Stromal cell of bone marrow (primary cell): ENCODE measurements around the gene TTC27.
A peak's percentile ranks its signal among the peaks of the same experiment; 100 is the strongest.

ENCODE experiments used
- DNase-seq: peaks from one replicate; pipeline ENCODE4 v3.0.0-alpha.2; 2012; ENCODE audit warnings: low read depth

The TTC27 gene

GRCh38 chr2:32668254-32668653 lies 40.4 kb downstream of the TTC27 start:
- DNase-seq: no peak

DNA sequence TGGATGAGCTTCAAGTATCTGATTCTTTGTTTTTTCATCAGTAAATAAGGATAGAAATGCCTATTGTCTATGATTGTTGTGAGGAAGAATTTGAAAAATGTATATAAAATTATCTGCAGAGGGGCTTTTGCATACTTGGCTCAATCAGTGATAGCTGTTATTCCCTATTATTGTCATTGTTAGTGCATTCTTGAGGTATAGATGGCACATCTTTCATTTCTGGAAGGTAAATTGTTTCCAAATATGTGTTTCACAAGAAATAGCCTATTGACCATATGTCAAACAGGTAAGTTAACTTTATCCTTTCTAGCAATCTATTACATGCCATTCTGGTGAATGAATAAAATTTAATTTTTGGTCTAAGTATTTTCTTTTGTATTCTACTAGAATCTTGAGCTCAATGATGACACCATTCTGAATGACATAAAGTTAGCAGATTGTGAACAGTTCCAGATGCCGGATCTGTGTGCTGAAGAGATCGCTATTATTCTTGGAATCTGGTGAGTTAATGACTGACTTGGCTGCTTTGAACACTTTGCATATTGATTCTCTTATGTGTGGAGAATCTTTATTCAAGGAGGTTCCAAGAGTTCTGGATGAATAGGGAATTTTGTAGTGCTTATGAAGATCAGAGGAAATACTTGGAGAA lies 44.2 kb downstream of the TTC27 start:
- no peak for DNase-seq

- peak; percentile 52 for DNase-seq
Observed at GRCh38 chr2:32678825-32679224, 51.0 kb downstream of the TTC27 start.

GRCh38 chr2:32680942-32681341 lies 53.1 kb downstream of the TTC27 start:
- no peak for DNase-seq

DNA sequence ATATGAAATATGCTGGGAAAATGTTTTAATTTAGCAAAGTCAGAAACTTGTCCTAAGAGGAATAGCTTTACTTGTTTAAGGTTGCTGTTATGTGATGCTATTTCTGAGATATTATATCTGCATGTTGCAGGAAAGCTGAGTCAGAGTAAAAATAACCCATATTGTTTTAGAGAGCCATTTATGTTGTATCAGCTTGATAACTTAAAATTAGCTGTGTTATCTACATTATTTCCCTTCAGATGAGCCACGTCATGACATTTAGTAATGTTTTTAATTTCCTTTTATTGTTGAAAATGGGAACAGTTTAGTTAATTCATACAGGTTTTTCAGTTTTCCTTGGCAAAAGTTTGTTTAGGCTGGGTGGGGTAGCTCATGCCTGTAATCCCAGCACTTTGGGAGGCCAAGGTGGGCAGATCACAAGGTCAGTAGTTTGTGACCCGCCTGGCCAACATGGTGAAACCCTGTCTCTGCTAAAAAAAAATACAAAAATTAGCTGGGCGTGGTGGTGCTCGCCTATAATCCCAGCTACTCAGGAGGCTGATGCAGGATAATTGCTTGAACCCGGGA lies 55.8 kb downstream of the TTC27 start:
- DNase-seq: no peak

DNA sequence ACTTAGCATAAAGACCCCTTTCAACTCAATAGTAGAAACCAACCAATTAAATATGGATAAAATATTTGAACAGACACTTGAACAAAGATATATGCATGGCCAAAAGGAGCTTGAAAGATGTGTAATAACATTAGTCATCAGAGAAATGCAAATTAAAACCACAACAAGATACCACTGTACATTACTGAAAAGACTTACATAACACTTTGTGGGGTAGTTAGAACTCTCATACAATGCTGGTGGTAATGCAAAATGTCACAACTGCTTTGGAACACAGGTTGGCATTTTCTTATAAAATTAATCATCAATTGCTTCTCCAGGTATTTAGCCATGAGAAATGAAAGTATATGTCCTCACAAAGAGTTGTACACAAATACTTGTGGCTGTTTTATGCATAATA lies 60.7 kb downstream of the TTC27 start:
- DNase-seq: no peak

- DNase-seq: no peak
Observed at GRCh38 chr2:32691678-32692077, 63.8 kb downstream of the TTC27 start.

GRCh38 chr2:32696439-32696838 lies 68.6 kb downstream of the TTC27 start:
- DNase-seq: no peak

DNA sequence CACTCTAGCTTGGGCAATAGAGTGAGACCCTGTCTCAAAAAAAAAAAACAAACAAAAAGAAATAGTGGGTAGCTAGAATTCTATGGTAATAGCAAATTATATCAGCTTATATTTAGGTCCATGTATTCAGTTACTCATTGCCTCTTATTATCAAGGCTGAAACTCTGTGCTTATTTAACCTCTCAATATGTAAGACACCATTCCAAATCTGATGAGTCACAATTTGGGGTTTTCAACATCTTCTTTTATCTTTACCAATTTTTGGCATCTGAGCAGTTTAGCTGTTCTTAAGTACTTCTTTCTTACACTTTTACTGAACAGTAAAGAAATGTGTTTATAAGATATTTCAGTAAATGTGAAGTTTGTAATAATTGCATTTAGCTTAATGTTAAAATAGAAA lies 69.3 kb downstream of the TTC27 start:
- peak; percentile 68 for DNase-seq

GRCh38 chr2:32699151-32699550 lies 71.3 kb downstream of the TTC27 start:
- DNase-seq: no peak

DNA sequence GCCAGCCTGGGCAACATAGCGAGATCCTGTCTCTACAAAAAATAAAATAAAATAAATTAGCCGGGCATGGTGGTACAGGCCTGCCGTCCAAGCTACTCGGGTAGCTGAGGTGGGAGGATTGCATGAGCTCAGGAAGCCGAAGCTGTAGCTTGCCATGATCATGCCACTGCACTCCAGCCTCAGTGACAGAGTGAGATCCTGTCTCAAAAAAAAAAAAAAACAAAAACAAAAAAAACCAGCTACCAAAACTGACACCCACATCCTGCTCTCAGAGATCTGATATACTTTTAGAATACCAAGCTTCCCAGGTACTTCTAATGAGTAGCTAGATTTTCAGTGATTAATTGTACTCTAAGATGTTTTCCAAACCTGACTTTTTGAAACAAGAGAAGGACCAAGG lies 74.0 kb downstream of the TTC27 start:
- no peak for DNase-seq

DNA sequence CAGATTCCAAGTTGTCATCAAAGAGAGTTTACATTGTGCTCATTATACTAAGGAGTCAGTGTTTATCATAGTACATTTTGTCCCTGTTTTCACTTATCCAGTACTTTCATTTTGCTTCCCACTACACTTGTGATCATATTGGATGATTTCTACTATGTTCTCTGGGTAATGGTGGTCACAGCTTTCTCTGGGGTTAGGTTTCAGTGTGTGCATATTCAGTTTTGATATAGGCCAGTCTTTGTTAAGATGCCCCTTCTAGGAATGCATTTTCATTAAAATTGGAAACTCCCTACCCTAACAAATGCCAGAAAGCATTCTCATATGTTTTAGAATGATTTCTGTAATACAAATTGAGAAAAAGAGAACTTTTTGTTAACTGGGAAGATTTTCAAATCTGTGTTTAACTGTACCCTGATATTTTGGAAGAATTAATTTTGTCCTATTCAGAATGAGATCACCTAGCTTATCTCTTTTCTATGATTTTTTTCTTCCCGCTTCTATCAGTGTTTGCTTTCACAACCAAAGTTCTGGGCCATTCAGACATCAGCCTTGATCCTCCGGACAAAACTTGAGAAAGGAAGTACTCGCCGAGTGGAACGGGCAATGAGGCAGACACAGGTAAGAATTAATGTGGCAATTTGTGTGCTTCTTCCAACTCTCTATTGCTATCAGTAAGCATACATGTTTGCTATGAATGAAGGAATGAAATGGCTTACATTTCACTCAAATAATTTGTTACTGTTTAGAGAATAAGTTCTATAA lies 74.6 kb downstream of the TTC27 start:
- no peak for DNase-seq

DNA sequence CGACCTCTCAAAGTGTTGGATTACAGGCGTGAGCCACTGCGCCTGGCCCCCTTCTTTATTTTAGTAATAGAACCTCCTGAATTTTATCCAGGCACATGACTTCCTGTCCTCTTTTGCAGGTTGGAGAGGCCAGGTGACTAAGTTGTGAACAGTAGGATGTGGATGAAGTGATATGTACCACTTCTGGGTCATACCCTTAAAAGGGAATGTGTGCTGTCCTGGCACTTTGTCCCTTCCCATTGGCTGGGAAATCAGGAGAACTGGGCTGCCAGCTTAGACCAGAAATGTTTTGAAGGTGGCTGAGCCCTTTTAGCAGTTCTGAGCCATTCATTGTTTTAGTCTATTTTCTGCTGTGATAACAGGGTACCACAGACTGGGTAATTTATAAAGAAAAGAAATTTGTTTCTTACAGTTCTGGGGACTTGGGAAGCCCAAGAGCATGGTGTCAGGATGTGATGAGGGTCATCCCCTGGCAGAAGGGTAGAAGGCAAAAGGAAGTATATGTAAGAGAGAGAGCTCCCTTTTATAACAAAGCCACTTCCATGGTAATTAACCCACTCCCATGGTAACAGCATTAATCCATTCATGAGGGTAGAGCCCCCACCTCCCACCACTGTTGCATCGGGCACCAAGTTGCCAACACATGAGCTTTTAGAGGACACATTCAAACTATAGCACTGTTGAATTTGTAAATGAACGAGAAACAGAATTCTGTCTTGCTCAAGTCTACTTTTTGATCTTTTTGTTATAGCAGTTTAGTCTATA lies 79.1 kb downstream of the TTC27 start:
- no peak for DNase-seq

DNA sequence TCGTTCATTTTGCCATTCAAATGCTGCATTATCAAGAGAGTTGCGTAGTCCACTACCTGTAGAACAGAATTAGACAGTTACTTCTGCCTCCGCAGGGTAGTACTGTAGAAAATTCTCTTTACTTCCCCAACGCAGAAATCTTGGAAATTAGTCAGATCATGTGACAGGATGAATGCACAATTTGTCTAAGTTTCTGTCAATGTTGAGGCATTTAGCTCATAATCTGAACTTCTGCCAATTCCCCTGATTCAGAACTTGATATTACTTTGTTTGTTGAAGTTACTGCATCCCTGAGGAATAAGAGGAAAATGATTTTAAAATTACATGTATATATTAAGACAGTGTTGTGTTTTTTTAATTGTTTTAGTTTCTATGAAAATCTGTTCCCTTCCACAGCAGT lies 83.4 kb downstream of the TTC27 start:
- DNase-seq: peak; percentile 90

- no peak for DNase-seq
Observed at GRCh38 chr2:32711908-32712501, 84.2 kb downstream of the TTC27 start.

DNA sequence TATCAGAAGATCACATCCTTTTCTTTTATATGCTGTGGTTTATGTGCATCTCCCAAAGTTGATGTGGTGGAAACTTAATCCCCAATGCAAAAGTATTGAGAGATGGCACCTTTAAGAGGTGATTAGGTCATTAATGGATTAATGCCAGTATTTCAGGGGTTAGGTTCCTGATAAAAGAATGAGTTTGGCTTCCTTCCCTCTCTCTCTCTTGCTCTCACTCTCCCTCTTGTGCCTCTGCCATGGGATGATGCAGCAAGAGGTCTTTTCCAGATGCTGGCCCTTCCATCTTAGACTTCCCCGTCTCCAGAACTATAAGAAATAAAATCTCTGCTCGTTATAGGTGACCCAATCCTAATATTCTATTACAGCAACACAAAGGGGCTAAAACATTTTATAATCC lies 85.0 kb downstream of the TTC27 start:
- no peak for DNase-seq

DNA sequence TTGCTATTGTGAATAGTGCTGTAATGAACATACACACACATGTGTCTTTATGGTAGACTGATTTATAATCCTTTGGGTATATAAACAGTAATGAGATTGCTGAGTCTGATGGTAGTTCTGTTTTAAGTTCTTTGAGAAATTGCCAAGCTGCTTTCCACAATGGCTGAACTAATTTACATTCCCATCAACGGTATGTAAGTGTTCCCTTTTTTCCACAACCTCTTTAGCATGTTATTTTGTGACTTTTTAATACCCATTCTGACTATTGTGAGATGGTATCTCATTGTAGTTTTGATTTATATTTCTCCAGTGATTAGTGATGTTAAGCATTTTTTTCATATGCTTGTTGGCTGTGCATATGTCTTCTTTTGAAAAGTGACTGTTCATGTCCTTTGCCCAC lies 86.7 kb downstream of the TTC27 start:
- DNase-seq: no peak

- no peak for DNase-seq
Observed at GRCh38 chr2:32715391-32715841, 87.6 kb downstream of the TTC27 start.

DNA sequence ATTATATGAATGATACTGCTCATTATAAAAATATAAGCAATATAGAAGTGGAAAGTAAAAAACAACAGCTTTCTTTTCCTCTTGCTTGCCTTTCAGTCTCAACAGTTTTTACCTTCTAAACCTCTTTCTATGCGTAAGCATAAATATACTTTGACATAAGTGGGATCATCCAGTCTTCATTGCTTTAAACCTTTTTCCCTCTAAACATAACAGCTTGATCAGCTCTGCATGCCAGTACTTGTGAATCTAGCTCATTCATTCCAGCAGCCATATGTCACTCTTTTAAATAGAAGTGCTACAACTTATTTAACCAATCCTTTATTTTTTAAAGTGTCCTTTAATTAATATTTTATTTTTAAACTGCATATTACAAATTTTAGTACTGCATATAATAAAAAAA lies 88.1 kb downstream of the TTC27 start:
- DNase-seq: no peak

GRCh38 chr2:32716598-32716997 lies 88.7 kb downstream of the TTC27 start:
- DNase-seq: no peak

DNA sequence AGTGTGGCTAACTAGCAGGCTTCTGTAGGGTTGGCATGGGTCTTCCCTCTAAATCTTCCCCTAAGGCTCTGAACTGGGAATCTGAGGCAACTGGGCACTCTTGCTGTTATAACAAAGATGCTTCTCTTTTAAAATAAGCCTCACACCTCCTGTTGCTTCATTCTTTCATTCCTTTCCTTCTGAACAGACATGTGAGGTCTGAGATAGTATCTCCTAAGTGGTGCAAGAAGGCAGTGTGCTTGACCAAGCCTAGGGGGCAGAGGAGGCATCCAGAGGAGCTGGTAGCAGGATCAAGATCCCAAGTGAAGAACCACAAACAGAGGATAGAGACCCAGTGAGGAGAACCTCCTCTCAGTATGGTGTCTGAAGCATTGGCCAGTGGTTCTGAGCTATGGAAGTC lies 90.9 kb downstream of the TTC27 start:
- DNase-seq: no peak

DNA sequence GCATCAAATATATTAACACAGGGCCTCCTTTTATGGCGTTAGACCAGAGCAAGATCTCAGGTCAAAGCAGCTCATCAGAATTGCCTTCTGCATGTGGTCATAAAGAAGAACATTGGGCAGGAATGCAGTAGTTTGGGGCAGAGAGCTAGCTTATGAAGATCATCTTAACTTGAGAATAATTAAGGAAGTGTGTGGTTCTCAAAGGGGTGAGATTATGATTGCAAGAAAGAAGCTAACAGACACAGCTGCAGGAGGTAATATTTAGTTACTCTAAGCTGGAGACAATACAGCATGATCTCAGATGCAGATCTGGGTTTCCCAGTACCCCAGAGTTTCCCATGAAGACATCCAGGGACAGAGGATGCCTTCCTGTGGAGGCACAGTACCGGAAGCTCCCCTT lies 91.6 kb downstream of the TTC27 start:
- no peak for DNase-seq
